Measurements from ENCODE around the gene TNFRSF4. TPM values are rescaled to one million over a fixed set of nuclear protein-coding genes. Genes with fewer than 3 reads are reported as not detected.

Gene TNFRSF4
- total and polyA plus RNA-seq, 2 of the 13 experiments (the other 11 are each of a cell fraction or from before 2014, with no cell fraction given): not detected

DNA sequence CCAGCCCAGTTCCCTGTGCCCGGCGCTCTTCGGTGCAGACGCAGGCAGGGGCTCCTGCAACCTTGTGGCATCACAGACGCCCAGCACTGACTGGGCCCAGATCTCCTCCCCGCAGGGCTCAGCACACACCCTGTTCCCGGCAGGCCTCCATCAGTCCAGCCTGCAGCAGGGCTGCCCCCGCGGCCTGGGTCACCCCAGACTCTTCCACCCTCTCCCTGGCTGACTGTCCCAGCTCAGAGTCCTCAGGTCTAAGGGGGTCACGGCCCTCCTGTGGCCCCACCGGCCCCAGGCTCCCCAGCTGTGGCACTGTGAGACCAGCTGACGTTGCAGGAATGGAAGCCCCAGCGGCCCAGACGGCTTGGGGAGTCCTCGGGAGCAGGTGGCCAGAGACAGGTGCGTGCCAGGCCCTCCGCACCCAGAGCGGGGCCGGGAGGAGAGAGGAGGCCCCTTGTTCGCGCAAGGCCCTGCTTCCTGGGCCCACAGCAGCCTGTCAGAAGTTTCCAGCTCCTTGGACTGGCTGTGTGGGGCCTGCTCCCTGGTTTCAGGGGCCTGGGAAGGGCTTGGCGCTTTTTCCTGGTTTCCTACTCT, 22.3 kb upstream of the TNFRSF4 start (continued):
- TF ChIP-seq ZBTB26 (CRISPR knock-in tag; IDR thresholded peaks at IDR 0.05; ENCODE audit: borderline replicate concordance) (no peak), ZNF687 (CRISPR knock-in tag; IDR thresholded peaks at IDR 0.05) (peak; percentile 64), ZNF276 (CRISPR knock-in tag; IDR thresholded peaks at IDR 0.05; ENCODE audit: low read depth) (peak; percentile 56; the same call in 1 of the 2 replicates), CBX5 (CRISPR knock-in tag; IDR thresholded peaks at IDR 0.05; ENCODE audit: borderline replicate concordance) (no peak), ZNF318 (CRISPR knock-in tag; IDR thresholded peaks at IDR 0.05) (peak; percentile 48; the same call in 1 of the 2 replicates), AGO1 (IDR thresholded peaks at IDR 0.05; ENCODE audit: low read depth, low read length, poor library complexity, severe bottlenecking) (peak; percentile 95), ZNF556 (CRISPR knock-in tag; IDR thresholded peaks at IDR 0.05; ENCODE audit: borderline replicate concordance) (0 out of 2 replicates have a peak, but pooled peaks have one; percentile 12), CBFB (CRISPR knock-in tag; IDR thresholded peaks at IDR 0.05) (no peak), ZNF768 (CRISPR knock-in tag; IDR thresholded peaks at IDR 0.05) (0 out of 2 replicates have a peak, but pooled peaks have one; percentile 8), MED8 (CRISPR knock-in tag; IDR thresholded peaks at IDR 0.05; ENCODE audit: insufficient replicate concordance) (peak; percentile 43), MED1 (CRISPR knock-in tag; IDR thresholded peaks at IDR 0.05) (peak; percentile 22; the same call in 1 of the 2 replicates)
